SH-SY5Y (cell line): ENCODE data around the gene NDUFAB1.

ENCODE experiments used
- GATA2 ChIP-seq: IDR thresholded peaks from 2 replicates; pipeline ENCODE4 v1.6.1; 2011; ENCODE audit warnings: mild to moderate bottlenecking, low read depth, low read length
- GATA3 ChIP-seq: IDR thresholded peaks from 2 replicates; pipeline ENCODE4 v1.6.1; 2011; ENCODE audit warnings: low read depth, mild to moderate bottlenecking, low read length, moderate library complexity

- TF ChIP-seq GATA3 (no peak), GATA2 (no peak)
Measured at GRCh38 chr16:23552161-23552560, 44.0 kb downstream of the NDUFAB1 start.
